ENCODE data around the gene SUDS3. TPM values are rescaled to one million over a fixed set of nuclear protein-coding genes. Genes with fewer than 3 reads are reported as not detected.

Gene SUDS3
- total RNA-seq, 1 experiment from 2014 or later = 50.5 TPM

DNA sequence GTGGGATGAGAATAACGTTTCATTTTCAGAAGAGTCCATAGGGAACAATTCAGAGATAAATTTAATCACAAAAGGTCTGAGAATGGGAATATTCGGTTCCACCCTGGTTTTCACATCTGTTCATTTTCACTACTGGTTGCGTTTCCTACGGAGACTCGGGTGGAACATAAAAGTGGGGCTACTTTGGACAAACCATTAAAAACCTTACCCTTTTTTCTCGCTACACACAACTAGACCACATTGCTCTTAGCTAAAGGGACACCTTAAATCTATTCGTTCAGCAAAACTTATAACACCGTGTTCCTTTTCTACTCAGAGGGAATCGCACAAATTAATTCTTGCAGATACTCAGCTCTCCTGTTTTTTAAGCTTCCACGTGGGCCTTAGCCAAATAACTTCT, 1.0 kb upstream of the SUDS3 start:
- H3K56ac ChIP-seq (ENCODE audit: insufficient read length, low read depth, low read length) = no peak overlapping the region
- H2BK120ac ChIP-seq (ENCODE audit: low read depth, low read length, poor library complexity, severe bottlenecking) = no peak overlapping the region
- Mint-ChIP-seq H3K4me1 (peaks cover 36 to 40% of the 10 kb centered on the region in 2 experiments), H3K27me3 (ENCODE audit: low read depth) (peaks cover 23% of the 10 kb centered on the region), H3K27ac (no peak overlapping the region), H3K36me3 (ENCODE audit: insufficient read depth in 1 of 3, low read depth in 3 of 3) (peaks cover 2 to 7% (median 6%) of the 10 kb centered on the region in 3 experiments; a peak in 6 of 7 replicates), H3K4me3 (peak overlapping the region in 1 of 2 experiments; percentile 86; a peak in 3 of 5 replicates), H3K9me3 (no peaks in the 10 kb centered on the region)
- peak overlapping the region; percentile 100 for H3K4me2 ChIP-seq (ENCODE audit: insufficient read depth, insufficient read length, low read length)
- H3K79me1 ChIP-seq (ENCODE audit: insufficient read depth, low read depth, low read length, poor library complexity, severe bottlenecking) = peaks cover 10% of the 10 kb centered on the region
- H3K23ac ChIP-seq (ENCODE audit: insufficient read length, low read depth, low read length) = no peak overlapping the region
- H4K20me1 ChIP-seq (ENCODE audit: control insufficient read depth, insufficient read depth, insufficient read length) = no peaks in the 10 kb centered on the region
- H3K4ac ChIP-seq (ENCODE audit: low read depth, low read length) = no peak overlapping the region
- no peak overlapping the region for H2BK12ac ChIP-seq (ENCODE audit: insufficient read length, low read depth, low read length)
- peaks cover 8% of the 10 kb centered on the region; the same call in 1 of the 2 replicates for H3K79me2 ChIP-seq (ENCODE audit: insufficient read depth, low read length)
- no peak overlapping the region for H2AK5ac ChIP-seq (ENCODE audit: insufficient read length, low read length)
- H3K9me3 ChIP-seq (ENCODE audit: control insufficient read depth, low read depth, low read length) = no peaks in the 10 kb centered on the region
- H3K23me2 ChIP-seq (ENCODE audit: insufficient read length, low read depth, low read length, poor library complexity, severe bottlenecking) = peaks cover 37% of the 10 kb centered on the region
- no CpG with 5 or more reads among the region's 10 CpGs for WGBS (ENCODE audit: extremely low coverage, insufficient read length, low lambda C conversion rate)
- no peak overlapping the region for H2AFZ ChIP-seq (ENCODE audit: low read length)
- H3K14ac ChIP-seq (ENCODE audit: insufficient read depth, low read length) = no peak overlapping the region
- DNase-seq = no peak
- no peak overlapping the region for H4K5ac ChIP-seq (ENCODE audit: insufficient read length, low read depth, low read length)
- H4K91ac ChIP-seq (ENCODE audit: insufficient read length, low read depth, low read length) = no peak overlapping the region
- no peak overlapping the region for H3K18ac ChIP-seq (ENCODE audit: insufficient read length, low read depth, low read length)
- TF ChIP-seq, protein P1, sequence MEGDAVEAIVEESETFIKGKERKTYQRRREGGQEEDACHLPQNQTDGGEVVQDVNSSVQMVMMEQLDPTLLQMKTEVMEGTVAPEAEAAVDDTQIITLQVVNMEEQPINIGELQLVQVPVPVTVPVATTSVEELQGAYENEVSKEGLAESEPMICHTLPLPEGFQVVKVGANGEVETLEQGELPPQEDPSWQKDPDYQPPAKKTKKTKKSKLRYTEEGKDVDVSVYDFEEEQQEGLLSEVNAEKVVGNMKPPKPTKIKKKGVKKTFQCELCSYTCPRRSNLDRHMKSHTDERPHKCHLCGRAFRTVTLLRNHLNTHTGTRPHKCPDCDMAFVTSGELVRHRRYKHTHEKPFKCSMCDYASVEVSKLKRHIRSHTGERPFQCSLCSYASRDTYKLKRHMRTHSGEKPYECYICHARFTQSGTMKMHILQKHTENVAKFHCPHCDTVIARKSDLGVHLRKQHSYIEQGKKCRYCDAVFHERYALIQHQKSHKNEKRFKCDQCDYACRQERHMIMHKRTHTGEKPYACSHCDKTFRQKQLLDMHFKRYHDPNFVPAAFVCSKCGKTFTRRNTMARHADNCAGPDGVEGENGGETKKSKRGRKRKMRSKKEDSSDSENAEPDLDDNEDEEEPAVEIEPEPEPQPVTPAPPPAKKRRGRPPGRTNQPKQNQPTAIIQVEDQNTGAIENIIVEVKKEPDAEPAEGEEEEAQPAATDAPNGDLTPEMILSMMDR (conservative IDR thresholded peaks at IDR 0.05) = no peak
- no peak overlapping the region for H4K8ac ChIP-seq (replicated peaks; ENCODE audit: insufficient read length, low read depth, low read length)
- no peak overlapping the region for H2BK5ac ChIP-seq (ENCODE audit: insufficient read length, low read length)
- peaks cover 3% of the 10 kb centered on the region; the same call in 1 of the 2 replicates for H3K4me1 ChIP-seq (ENCODE audit: insufficient read depth, low read length)
- H3K27ac ChIP-seq (ENCODE audit: insufficient read length, low read depth, low read length) = no peak overlapping the region
- no peak overlapping the region for H2BK20ac ChIP-seq (ENCODE audit: low read depth, low read length, poor library complexity, severe bottlenecking)
- H2BK15ac ChIP-seq (ENCODE audit: low read depth, low read length) = no peak overlapping the region
- no peak overlapping the region for H3K9ac ChIP-seq (ENCODE audit: extremely low read depth, insufficient read length, low read length)
- H3K27me3 ChIP-seq (ENCODE audit: insufficient read depth, low read length) = no peaks in the 10 kb centered on the region
- no peak overlapping the region for H3T11ph ChIP-seq (ENCODE audit: low read length)
